WTC11 (cell line): ENCODE data around the gene D2HGDH. TPM values are rescaled to one million over a fixed set of nuclear protein-coding genes. Genes with fewer than 3 reads are reported as not detected.

Experiments
- ATAC-seq: fragments of 200-7000 bp; cut with Tn5 transposase; 2 replicates; pipeline ENCODE4 v1.10.0; 2021; ENCODE audit warnings: mild to moderate bottlenecking, moderate library complexity
- CTCF ChIA-PET: fragments of 300-600 bp; sonication (Branson Sonifier 250); formaldehyde crosslinking; loops from one replicate; lab custom pipeline; 2021; ENCODE audit warnings: antibody characterized with exemption; lab: Charles Lee
- POLR2A ChIA-PET: fragments of 350-600 bp; sonication (Branson Sonifier 250); formaldehyde crosslinking; loops from one replicate; lab custom pipeline; 2021; ENCODE audit warnings: antibody characterized with exemption; lab: Charles Lee
- DNase-seq: peaks from one replicate; pipeline ENCODE4 v3.0.0; 2021; ENCODE audit warnings: low spot score
- H3K27ac Mint-ChIP-seq: 2 replicates; pipeline ENCODE4 v1.8.0; 2021; ENCODE audit warnings: mixed read lengths
- H3K27me3 Mint-ChIP-seq: 2 replicates; pipeline ENCODE4 v1.8.0; 2021; ENCODE audit warnings: low read depth, mild to moderate bottlenecking, moderate library complexity, mixed read lengths
- H3K36me3 Mint-ChIP-seq: 2 replicates; pipeline ENCODE4 v1.8.0; 2021; ENCODE audit warnings: mixed read lengths
- H3K4me1 Mint-ChIP-seq: 2 replicates; pipeline ENCODE4 v1.8.0; 2022; ENCODE audit warnings: mixed read lengths
- H3K4me3 Mint-ChIP-seq: 2 replicates; pipeline ENCODE4 v1.8.0; 2021; ENCODE audit warnings: mild to moderate bottlenecking, moderate library complexity, mixed read lengths
- H3K9me3 Mint-ChIP-seq: 2 replicates; pipeline ENCODE4 v1.8.0; 2021; ENCODE audit warnings: mixed read lengths
- EMX1 ChIP-seq: fragments of 250-450 bp; sonication (Bioruptor Pico); IDR thresholded peaks from 2 replicates; pipeline ENCODE4 v1.8.0; 2021; ENCODE audit warnings: mild to moderate bottlenecking
- ETV6 ChIP-seq: sonication (generic); formaldehyde crosslinking; IDR thresholded peaks from 2 replicates; pipeline ENCODE4 v1.8.1; 2022; ENCODE audit warnings: mild to moderate bottlenecking, missing genetic modification reagents
- FOXJ3 ChIP-seq: sonication (generic); formaldehyde crosslinking; IDR thresholded peaks from 2 replicates; pipeline ENCODE4 v1.9.0; 2021; ENCODE audit warnings: missing genetic modification reagents, mild to moderate bottlenecking, borderline replicate concordance
- FOXK1 ChIP-seq: sonication (generic); formaldehyde crosslinking; IDR thresholded peaks from 2 replicates; pipeline ENCODE4 v1.8.0; 2022; ENCODE audit warnings: mild to moderate bottlenecking, moderate library complexity, missing genetic modification reagents
- HMGA2 ChIP-seq: fragments of 250-450 bp; sonication (Bioruptor Pico); IDR thresholded peaks from 2 replicates; pipeline ENCODE4 v1.4.0; 2021; ENCODE audit warnings: mild to moderate bottlenecking, moderate library complexity
- IRF2 ChIP-seq: sonication (generic); formaldehyde crosslinking; IDR thresholded peaks from 2 replicates; pipeline ENCODE4 v1.8.0; 2022; ENCODE audit warnings: low read depth, missing genetic modification reagents, borderline replicate concordance
- KAT7 ChIP-seq: sonication (generic); formaldehyde crosslinking; IDR thresholded peaks from 2 replicates; pipeline ENCODE4 v1.8.1; 2023; ENCODE audit warnings: missing genetic modification reagents, mild to moderate bottlenecking, borderline replicate concordance
- NFATC4 ChIP-seq: fragments of 250-450 bp; sonication (Bioruptor Pico); IDR thresholded peaks from 2 replicates; pipeline ENCODE4 v1.9.0; 2021; ENCODE audit warnings: mild to moderate bottlenecking
- RORB ChIP-seq: fragments of 250-450 bp; sonication (Bioruptor Pico); IDR thresholded peaks from 2 replicates; pipeline ENCODE4 v1.9.0; 2021; ENCODE audit warnings: mild to moderate bottlenecking
- SMAD4 ChIP-seq: sonication (generic); formaldehyde crosslinking; IDR thresholded peaks from 2 replicates; pipeline ENCODE4 v1.8.0; 2022; ENCODE audit warnings: mild to moderate bottlenecking, missing genetic modification reagents
- TCF7 ChIP-seq: sonication (generic); formaldehyde crosslinking; IDR thresholded peaks from 2 replicates; pipeline ENCODE4 v1.8.0; 2022; ENCODE audit warnings: mild to moderate bottlenecking, low read depth, missing genetic modification reagents, moderate library complexity
- total RNA-seq: library from RNA; stranded (reverse); gene quantifications from 3 replicates; pipeline ENCODE4 v1.2.3, GENCODE V29; 2021
- TF ChIP-seq, protein P1 (sequence below): sonication (generic); formaldehyde crosslinking; IDR thresholded peaks from 2 replicates; pipeline ENCODE4 v1.8.1; 2023; ENCODE audit warnings: mild to moderate bottlenecking, missing genetic modification reagents
- TF ChIP-seq, protein P2 (sequence below): sonication (generic); formaldehyde crosslinking; IDR thresholded peaks from 2 replicates; pipeline ENCODE4 v1.8.0; 2023; ENCODE audit warnings: mild to moderate bottlenecking, missing genetic modification reagents
- TF ChIP-seq, protein P3 (sequence below): fragments of 200-600 bp; IDR thresholded peaks from 2 replicates; pipeline ENCODE4 v1.8.0; 2022; ENCODE audit warnings: antibody characterized with exemption
- TF ChIP-seq, protein P4 (sequence below): sonication (generic); formaldehyde crosslinking; IDR thresholded peaks from 2 replicates; pipeline ENCODE4 v1.8.0; 2023; ENCODE audit warnings: missing genetic modification reagents, mild to moderate bottlenecking, borderline replicate concordance
- TF ChIP-seq, protein P5 (sequence below): sonication (generic); formaldehyde crosslinking; conservative IDR thresholded peaks from 2 replicates; pipeline ENCODE4 v1.8.1; 2023; ENCODE audit warnings: mild to moderate bottlenecking, low read depth, missing genetic modification reagents, moderate library complexity
- TF ChIP-seq, protein P6 (sequence below): sonication (generic); formaldehyde crosslinking; IDR thresholded peaks from 2 replicates; pipeline ENCODE4 v1.8.0; 2022; ENCODE audit warnings: mild to moderate bottlenecking, missing genetic modification reagents
- TF ChIP-seq, protein P7 (sequence below): sonication (generic); formaldehyde crosslinking; IDR thresholded peaks from 2 replicates; pipeline ENCODE4 v1.8.1; 2022; ENCODE audit warnings: mild to moderate bottlenecking, moderate library complexity, missing genetic modification reagents

Gene D2HGDH
- total RNA-seq, 1 experiment from 2014 or later: 22.7 TPM

DNA sequence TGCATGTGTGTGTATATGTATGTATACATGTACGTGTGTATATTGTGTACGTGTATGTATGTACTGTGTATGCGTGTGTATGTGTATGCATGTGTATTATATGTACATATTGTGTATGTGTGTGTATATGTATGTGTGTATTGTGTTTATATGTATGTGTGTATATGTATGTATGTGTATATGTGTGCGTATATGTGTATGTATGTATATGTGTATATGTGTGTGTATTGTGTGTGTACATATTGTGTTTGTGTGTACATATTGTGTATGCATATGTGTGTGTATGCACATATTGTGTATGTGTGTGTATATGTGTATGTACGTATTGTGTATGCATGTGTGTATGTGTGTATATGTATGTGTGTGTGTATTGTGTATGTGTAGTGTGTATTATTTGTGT, 59.0 kb downstream of the D2HGDH start:
- H3K4me1 Mint-ChIP-seq: peaks cover 12% of the 10 kb centered on the region
- no peak for DNase-seq
- POLR2A ChIA-PET: no interaction called here
- CTCF ChIA-PET: no interaction called here
- peaks cover 7% of the 10 kb centered on the region for H3K27me3 Mint-ChIP-seq
- peaks cover 18% of the 10 kb centered on the region for H3K36me3 Mint-ChIP-seq
- H3K27ac Mint-ChIP-seq: peak overlapping the region; percentile 4; the same call in 1 of the 2 replicates
- peaks cover 29% of the 10 kb centered on the region for H3K9me3 Mint-ChIP-seq
- H3K4me3 Mint-ChIP-seq: no peak overlapping the region
- TF ChIP-seq, protein P1, sequence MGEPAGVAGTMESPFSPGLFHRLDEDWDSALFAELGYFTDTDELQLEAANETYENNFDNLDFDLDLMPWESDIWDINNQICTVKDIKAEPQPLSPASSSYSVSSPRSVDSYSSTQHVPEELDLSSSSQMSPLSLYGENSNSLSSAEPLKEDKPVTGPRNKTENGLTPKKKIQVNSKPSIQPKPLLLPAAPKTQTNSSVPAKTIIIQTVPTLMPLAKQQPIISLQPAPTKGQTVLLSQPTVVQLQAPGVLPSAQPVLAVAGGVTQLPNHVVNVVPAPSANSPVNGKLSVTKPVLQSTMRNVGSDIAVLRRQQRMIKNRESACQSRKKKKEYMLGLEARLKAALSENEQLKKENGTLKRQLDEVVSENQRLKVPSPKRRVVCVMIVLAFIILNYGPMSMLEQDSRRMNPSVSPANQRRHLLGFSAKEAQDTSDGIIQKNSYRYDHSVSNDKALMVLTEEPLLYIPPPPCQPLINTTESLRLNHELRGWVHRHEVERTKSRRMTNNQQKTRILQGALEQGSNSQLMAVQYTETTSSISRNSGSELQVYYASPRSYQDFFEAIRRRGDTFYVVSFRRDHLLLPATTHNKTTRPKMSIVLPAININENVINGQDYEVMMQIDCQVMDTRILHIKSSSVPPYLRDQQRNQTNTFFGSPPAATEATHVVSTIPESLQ (CRISPR knock-in tag): no peak
- TF ChIP-seq, protein P2, sequence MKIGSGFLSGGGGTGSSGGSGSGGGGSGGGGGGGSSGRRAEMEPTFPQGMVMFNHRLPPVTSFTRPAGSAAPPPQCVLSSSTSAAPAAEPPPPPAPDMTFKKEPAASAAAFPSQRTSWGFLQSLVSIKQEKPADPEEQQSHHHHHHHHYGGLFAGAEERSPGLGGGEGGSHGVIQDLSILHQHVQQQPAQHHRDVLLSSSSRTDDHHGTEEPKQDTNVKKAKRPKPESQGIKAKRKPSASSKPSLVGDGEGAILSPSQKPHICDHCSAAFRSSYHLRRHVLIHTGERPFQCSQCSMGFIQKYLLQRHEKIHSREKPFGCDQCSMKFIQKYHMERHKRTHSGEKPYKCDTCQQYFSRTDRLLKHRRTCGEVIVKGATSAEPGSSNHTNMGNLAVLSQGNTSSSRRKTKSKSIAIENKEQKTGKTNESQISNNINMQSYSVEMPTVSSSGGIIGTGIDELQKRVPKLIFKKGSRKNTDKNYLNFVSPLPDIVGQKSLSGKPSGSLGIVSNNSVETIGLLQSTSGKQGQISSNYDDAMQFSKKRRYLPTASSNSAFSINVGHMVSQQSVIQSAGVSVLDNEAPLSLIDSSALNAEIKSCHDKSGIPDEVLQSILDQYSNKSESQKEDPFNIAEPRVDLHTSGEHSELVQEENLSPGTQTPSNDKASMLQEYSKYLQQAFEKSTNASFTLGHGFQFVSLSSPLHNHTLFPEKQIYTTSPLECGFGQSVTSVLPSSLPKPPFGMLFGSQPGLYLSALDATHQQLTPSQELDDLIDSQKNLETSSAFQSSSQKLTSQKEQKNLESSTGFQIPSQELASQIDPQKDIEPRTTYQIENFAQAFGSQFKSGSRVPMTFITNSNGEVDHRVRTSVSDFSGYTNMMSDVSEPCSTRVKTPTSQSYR (CRISPR knock-in tag): no peak
- TF ChIP-seq TCF7 (CRISPR knock-in tag): no peak
- TF ChIP-seq FOXJ3 (CRISPR knock-in tag): no peak
- TF ChIP-seq, protein P3, sequence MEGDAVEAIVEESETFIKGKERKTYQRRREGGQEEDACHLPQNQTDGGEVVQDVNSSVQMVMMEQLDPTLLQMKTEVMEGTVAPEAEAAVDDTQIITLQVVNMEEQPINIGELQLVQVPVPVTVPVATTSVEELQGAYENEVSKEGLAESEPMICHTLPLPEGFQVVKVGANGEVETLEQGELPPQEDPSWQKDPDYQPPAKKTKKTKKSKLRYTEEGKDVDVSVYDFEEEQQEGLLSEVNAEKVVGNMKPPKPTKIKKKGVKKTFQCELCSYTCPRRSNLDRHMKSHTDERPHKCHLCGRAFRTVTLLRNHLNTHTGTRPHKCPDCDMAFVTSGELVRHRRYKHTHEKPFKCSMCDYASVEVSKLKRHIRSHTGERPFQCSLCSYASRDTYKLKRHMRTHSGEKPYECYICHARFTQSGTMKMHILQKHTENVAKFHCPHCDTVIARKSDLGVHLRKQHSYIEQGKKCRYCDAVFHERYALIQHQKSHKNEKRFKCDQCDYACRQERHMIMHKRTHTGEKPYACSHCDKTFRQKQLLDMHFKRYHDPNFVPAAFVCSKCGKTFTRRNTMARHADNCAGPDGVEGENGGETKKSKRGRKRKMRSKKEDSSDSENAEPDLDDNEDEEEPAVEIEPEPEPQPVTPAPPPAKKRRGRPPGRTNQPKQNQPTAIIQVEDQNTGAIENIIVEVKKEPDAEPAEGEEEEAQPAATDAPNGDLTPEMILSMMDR: no peak
- no peak for TF ChIP-seq KAT7 (CRISPR knock-in tag)
- TF ChIP-seq RORB: no peak
- no peak for TF ChIP-seq NFATC4 (CRISPR knock-in tag)
- no peak for ATAC-seq

DNA sequence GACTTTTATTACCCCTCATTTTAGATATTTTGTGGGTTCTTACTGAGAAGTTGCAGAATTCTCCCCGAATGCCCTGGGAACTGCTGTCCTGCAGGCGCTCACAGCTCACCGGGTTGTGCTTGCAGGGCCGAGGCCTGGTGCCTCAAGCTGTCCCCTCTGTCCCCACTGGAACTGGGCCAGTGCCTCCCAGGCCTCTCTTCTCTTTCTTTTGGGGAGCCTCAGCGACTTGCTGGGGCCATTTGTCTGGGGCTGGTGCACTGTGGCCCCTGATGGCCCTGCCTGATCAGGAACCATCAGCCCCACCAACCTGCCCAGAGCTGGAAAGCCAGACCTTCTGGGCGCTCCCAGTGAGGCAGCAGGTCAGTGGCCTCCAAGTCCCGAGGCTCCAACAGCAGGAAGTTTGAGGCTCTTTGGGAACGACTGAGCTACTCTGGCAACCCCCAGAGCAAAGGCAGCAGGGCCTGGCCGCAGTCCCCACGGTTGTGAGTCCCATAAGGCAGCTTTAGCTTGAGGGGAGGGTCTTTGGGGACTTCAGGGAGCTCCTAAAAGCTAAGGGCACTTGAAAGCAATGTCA, 59.9 kb downstream of the D2HGDH start:
- Mint-ChIP-seq H3K27ac (no peak overlapping the region), H3K36me3 (peaks cover 14% of the 10 kb centered on the region), H3K9me3 (peaks cover 19% of the 10 kb centered on the region), H3K4me3 (no peak overlapping the region), H3K4me1 (peaks cover 12% of the 10 kb centered on the region), H3K27me3 (peaks cover 7% of the 10 kb centered on the region)
- ChIA-PET POLR2A (interaction anchor here (0.6 kb wide), 1 partner anchor 11 kb away, joined by 3 read pairs; no protein-coding TSS in a partner anchor), CTCF (no interaction called here)
- DNase-seq (no peak), ATAC-seq (no peak)
- TF ChIP-seq IRF2 (no peak), FOXK1 (CRISPR knock-in tag) (no peak), ETV6 (no peak), RORB (no peak), HMGA2 (CRISPR knock-in tag) (no peak), SMAD4 (CRISPR knock-in tag) (no peak), EMX1 (CRISPR knock-in tag) (no peak)
- TF ChIP-seq, protein P4, sequence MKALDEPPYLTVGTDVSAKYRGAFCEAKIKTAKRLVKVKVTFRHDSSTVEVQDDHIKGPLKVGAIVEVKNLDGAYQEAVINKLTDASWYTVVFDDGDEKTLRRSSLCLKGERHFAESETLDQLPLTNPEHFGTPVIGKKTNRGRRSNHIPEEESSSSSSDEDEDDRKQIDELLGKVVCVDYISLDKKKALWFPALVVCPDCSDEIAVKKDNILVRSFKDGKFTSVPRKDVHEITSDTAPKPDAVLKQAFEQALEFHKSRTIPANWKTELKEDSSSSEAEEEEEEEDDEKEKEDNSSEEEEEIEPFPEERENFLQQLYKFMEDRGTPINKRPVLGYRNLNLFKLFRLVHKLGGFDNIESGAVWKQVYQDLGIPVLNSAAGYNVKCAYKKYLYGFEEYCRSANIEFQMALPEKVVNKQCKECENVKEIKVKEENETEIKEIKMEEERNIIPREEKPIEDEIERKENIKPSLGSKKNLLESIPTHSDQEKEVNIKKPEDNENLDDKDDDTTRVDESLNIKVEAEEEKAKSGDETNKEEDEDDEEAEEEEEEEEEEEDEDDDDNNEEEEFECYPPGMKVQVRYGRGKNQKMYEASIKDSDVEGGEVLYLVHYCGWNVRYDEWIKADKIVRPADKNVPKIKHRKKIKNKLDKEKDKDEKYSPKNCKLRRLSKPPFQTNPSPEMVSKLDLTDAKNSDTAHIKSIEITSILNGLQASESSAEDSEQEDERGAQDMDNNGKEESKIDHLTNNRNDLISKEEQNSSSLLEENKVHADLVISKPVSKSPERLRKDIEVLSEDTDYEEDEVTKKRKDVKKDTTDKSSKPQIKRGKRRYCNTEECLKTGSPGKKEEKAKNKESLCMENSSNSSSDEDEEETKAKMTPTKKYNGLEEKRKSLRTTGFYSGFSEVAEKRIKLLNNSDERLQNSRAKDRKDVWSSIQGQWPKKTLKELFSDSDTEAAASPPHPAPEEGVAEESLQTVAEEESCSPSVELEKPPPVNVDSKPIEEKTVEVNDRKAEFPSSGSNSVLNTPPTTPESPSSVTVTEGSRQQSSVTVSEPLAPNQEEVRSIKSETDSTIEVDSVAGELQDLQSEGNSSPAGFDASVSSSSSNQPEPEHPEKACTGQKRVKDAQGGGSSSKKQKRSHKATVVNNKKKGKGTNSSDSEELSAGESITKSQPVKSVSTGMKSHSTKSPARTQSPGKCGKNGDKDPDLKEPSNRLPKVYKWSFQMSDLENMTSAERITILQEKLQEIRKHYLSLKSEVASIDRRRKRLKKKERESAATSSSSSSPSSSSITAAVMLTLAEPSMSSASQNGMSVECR (CRISPR knock-in tag): no peak
- TF ChIP-seq, protein P5, sequence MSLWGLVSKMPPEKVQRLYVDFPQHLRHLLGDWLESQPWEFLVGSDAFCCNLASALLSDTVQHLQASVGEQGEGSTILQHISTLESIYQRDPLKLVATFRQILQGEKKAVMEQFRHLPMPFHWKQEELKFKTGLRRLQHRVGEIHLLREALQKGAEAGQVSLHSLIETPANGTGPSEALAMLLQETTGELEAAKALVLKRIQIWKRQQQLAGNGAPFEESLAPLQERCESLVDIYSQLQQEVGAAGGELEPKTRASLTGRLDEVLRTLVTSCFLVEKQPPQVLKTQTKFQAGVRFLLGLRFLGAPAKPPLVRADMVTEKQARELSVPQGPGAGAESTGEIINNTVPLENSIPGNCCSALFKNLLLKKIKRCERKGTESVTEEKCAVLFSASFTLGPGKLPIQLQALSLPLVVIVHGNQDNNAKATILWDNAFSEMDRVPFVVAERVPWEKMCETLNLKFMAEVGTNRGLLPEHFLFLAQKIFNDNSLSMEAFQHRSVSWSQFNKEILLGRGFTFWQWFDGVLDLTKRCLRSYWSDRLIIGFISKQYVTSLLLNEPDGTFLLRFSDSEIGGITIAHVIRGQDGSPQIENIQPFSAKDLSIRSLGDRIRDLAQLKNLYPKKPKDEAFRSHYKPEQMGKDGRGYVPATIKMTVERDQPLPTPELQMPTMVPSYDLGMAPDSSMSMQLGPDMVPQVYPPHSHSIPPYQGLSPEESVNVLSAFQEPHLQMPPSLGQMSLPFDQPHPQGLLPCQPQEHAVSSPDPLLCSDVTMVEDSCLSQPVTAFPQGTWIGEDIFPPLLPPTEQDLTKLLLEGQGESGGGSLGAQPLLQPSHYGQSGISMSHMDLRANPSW (CRISPR knock-in tag): no peak
- TF ChIP-seq, protein P6, sequence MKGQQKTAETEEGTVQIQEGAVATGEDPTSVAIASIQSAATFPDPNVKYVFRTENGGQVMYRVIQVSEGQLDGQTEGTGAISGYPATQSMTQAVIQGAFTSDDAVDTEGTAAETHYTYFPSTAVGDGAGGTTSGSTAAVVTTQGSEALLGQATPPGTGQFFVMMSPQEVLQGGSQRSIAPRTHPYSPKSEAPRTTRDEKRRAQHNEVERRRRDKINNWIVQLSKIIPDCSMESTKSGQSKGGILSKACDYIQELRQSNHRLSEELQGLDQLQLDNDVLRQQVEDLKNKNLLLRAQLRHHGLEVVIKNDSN: no peak
- TF ChIP-seq, protein P7, sequence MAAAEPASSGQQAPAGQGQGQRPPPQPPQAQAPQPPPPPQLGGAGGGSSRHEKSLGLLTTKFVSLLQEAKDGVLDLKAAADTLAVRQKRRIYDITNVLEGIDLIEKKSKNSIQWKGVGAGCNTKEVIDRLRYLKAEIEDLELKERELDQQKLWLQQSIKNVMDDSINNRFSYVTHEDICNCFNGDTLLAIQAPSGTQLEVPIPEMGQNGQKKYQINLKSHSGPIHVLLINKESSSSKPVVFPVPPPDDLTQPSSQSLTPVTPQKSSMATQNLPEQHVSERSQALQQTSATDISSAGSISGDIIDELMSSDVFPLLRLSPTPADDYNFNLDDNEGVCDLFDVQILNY: no peak
